ENCODE measurements around the gene ST6GALNAC4. TPM values are rescaled to one million over a fixed set of nuclear protein-coding genes. Genes with fewer than 3 reads are reported as not detected.

ST6GALNAC4 gene
- total and polyA plus RNA-seq, 10 of the 15 experiments (the other 5 are each of a cell fraction or from before 2014, with no cell fraction given): 4.2 to 63.2 (median 35.2) TPM

- no peak for TF ChIP-seq ZBTB4 (CRISPR knock-in tag; IDR thresholded peaks at IDR 0.05)
- no peak for TF ChIP-seq IRF3 (IDR thresholded peaks at IDR 0.05)
- no peak for TF ChIP-seq SMC3 (IDR thresholded peaks at IDR 0.05; ENCODE audit: borderline replicate concordance, low read length)
- no peak for TF ChIP-seq HCFC1 (IDR thresholded peaks at IDR 0.05; ENCODE audit: low read length)
- no peak for TF ChIP-seq TAF1 (IDR thresholded peaks at IDR 0.05; ENCODE audit: borderline replicate concordance, low read depth, low read length)
- no peak for TF ChIP-seq SUZ12 (IDR thresholded peaks at IDR 0.05; ENCODE audit: unreplicated experiment)
- no peak for TF ChIP-seq NFYA (IDR thresholded peaks at IDR 0.05; ENCODE audit: borderline replicate concordance, low read depth, low read length)
- TF ChIP-seq MYB (IDR thresholded peaks at IDR 0.05; ENCODE audit: borderline replicate concordance, low read depth, low read length): no peak
- peak; percentile 55; the same call in 1 of the 2 replicates for TF ChIP-seq IKZF1 (conservative IDR thresholded peaks at IDR 0.05)
- TF ChIP-seq KAT2A (conservative IDR thresholded peaks at IDR 0.05; ENCODE audit: control insufficient read depth, low read depth, low read length): no peak
- no peak for TF ChIP-seq FOXK2 (IDR thresholded peaks at IDR 0.05)
- no peak for TF ChIP-seq ESRRA (IDR thresholded peaks at IDR 0.05; ENCODE audit: low read length)
- no peak for TF ChIP-seq ZBTB11 (CRISPR knock-in tag; IDR thresholded peaks at IDR 0.05)
- TF ChIP-seq SKIL (IDR thresholded peaks at IDR 0.05; ENCODE audit: low read depth, poor library complexity, severe bottlenecking): no peak
- TF ChIP-seq SREBF2 (IDR thresholded peaks at IDR 0.05; ENCODE audit: low read length): no peak
- peak; percentile 67; the same call in 1 of the 2 replicates for TF ChIP-seq NR2F1 (conservative IDR thresholded peaks at IDR 0.05)
- TF ChIP-seq ZSCAN29 (IDR thresholded peaks at IDR 0.05): no peak
- 0 out of 4 replicates have a peak, but pooled peaks of 1 of the 2 experiments have one; percentile 7 for TF ChIP-seq EP300 (IDR thresholded peaks at IDR 0.05; ENCODE audit: borderline replicate concordance in 1 of 2, control insufficient read depth in 1 of 2, low read depth in 2 of 2, low read length in 2 of 2)
- TF ChIP-seq MEF2A (IDR thresholded peaks at IDR 0.05; ENCODE audit: insufficient read depth, low read depth, low read length): no peak
- no peak for TF ChIP-seq YBX1 (IDR thresholded peaks at IDR 0.05)
Observed at GRCh38 chr9:127903557-127904475, 13.0 kb downstream of the ST6GALNAC4 start (continued).
